HG03103 (cell line): ENCODE results near the gene RBMX.

ENCODE experiments used
- ATAC-seq: cut with Tn5 transposase; IDR thresholded peaks from one replicate; pipeline ENCODE4 v1.9.1; 2021; ENCODE audit warnings: low read depth; ENCODE audit not compliant: unreplicated experiment

The RBMX gene

DNA sequence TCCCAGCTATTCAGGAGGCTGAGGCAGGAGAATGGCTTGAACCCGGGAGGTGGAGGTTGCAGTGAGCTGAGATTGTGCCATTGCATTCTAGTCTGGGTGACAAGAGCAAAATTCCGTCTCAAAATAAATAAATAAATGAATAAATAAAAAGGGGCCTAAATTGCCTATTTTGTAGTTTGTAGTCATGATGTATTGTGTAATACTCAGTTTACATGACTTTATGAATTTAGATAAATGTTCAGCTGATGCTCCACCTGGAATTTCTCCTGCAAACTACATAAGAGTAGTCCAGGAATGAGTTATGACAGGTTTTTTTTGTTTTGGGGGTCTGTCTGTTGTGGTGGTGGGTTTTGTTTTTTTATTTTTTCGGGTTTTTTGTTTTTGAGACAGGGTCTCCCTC is 31.1 kb downstream of the RBMX start:
- ATAC-seq: no peak

GRCh38 chrX:136847874-136848273 is 32.7 kb downstream of the RBMX start:
- no peak for ATAC-seq

- ATAC-seq: no peak
Observed at GRCh38 chrX:136839196-136839595, 41.3 kb downstream of the RBMX start.

GRCh38 chrX:136835761-136836160 is 44.8 kb downstream of the RBMX start:
- ATAC-seq: no peak

- no peak for ATAC-seq
Observed at GRCh38 chrX:136829413-136829812, 51.1 kb downstream of the RBMX start.

DNA sequence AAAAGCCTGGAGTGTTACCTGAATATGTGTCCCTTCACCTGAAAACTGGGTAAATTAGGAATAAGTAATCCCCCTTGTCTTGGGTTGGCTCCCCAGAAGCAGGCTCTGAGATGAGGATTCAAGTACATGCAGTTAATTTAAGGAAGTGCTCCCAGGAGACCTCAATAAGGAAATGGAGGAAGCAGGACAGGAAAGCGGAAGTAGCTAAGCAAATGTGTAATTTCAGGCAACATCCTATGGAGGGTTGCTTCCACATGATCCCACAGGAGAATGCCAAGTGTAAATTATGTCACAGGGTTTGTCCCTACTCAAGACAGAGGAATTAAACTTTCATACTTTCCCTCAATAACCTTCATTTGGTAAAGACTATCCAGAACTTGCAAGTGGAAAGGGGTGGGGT is 51.7 kb downstream of the RBMX start:
- ATAC-seq: no peak

DNA sequence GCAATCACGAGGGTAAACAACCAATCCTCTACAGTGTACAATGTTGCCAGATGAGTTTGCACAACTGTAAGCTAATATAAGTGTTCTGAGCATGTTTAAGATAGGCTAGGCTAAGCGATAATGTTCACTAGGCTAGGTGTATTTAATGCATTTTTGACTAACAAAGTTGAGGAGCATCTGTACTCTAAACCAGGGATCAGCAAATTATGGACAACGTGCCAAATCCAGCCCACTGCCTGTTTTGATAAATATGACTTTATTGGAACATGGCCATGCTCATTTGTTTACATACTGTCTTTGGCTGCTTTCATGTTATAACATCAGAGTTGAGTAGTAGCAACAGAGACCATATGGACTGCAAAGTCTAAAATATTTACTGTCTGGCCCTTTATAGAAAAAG is 53.5 kb downstream of the RBMX start:
- no peak for ATAC-seq

- no peak for ATAC-seq
Observed at GRCh38 chrX:136825771-136826170, 54.8 kb downstream of the RBMX start.
